Peyer's patch (tissue), 4 donors: Measurements from ENCODE around the gene UBE2J1.
A peak's percentile ranks its signal among the peaks of the same experiment; 100 is the strongest.

Experiments used
- POLR2A ChIP-seq, 2 donors: fragments of 450-650 bp; IDR thresholded peaks; one replicate each; pipeline ENCODE4 v1.5.1; 2017; ENCODE audit warnings: antibody characterized with exemption in 2 of 2, mild to moderate bottlenecking in 2 of 2, moderate library complexity in 2 of 2
- TF ChIP-seq, protein P1 (sequence below), 6 experiments: fragments of 450-650 bp in 4 of 6; fragments of 200-600 bp in 2 of 6; sonication (generic) in 1 of 6; IDR thresholded peaks; one replicate each; pipeline ENCODE4 v1.5.1; 2017 to 2019; ENCODE audit warnings: antibody characterized with exemption in 6 of 6, mild to moderate bottlenecking in 3 of 6, moderate library complexity in 1 of 6

DNA sequence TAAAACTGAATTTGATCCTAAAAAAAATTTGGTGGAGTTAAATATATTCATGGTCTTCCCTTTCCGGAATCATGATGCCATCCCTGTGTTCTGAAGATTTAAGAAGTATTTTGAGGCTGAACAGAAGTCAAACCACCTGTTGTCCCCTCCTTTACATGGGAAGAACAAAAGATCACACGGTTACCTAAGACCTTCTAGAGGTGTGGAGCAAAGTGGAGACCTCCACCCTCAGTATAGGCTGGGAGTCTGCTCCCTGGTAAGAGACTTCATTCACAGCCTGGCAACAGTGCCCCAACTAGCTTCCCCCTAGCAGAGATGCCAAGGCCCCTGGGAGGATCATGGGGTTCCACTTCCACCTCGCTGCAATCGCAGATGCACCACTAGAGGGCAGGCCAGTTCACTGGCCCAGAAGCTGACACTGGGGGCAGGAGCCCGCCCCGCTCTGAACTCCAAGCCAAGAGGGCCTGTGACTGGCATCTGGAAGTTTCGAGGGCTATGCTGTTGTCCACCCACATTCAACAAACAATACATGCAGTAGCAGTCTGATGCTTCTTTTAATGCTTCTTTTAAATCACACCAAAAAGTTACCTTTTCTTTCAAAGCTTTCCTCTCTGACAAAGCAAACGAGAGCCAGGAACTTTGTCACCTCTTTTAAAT lies 19.5 kb upstream of the UBE2J1 start:
- TF ChIP-seq, protein P1, sequence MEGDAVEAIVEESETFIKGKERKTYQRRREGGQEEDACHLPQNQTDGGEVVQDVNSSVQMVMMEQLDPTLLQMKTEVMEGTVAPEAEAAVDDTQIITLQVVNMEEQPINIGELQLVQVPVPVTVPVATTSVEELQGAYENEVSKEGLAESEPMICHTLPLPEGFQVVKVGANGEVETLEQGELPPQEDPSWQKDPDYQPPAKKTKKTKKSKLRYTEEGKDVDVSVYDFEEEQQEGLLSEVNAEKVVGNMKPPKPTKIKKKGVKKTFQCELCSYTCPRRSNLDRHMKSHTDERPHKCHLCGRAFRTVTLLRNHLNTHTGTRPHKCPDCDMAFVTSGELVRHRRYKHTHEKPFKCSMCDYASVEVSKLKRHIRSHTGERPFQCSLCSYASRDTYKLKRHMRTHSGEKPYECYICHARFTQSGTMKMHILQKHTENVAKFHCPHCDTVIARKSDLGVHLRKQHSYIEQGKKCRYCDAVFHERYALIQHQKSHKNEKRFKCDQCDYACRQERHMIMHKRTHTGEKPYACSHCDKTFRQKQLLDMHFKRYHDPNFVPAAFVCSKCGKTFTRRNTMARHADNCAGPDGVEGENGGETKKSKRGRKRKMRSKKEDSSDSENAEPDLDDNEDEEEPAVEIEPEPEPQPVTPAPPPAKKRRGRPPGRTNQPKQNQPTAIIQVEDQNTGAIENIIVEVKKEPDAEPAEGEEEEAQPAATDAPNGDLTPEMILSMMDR (IDR thresholded peaks at IDR 0.05), result peak; percentile 75 to 96 (median 84)
- no peak for TF ChIP-seq POLR2A (IDR thresholded peaks at IDR 0.05)
